ENCODE data around the gene SLC41A1. TPM values are rescaled to one million over a fixed set of nuclear protein-coding genes. Genes with fewer than 3 reads are reported as not detected.

The SLC41A1 gene
- total RNA-seq, 1 donor from 2014 or later, result 25.9 TPM

DNA sequence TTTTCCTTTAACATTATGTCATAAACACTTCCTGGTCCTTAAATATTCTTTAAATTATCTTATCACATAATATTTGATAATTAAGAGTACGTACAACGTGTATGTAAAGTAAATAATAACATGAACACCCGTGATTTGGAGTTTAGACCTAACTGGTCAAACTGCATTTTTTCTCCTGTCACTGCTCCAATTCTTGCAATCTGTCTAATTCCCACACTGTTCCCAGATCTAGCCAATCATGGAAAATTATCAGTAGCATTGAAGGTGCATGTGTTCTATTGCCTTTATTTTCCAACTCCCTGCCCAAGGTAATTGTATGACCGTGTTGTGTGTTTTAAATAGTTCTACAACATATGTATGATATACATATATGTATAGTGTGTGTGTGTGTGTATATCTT, 39.0 kb upstream of the SLC41A1 start:
- H3K27ac Mint-ChIP-seq, result no peak overlapping the region
- H3K4me3 Mint-ChIP-seq, result no peak overlapping the region
- H3K27me3 Mint-ChIP-seq, result no peaks in the 10 kb centered on the region
- no peak for DNase-seq (ENCODE audit: extremely low spot score, unreplicated experiment)
- H3K4me1 Mint-ChIP-seq (ENCODE audit: unreplicated experiment), result no peaks in the 10 kb centered on the region
- no peak for TF ChIP-seq CTCF (conservative IDR thresholded peaks at IDR 0.05)
- H3K36me3 Mint-ChIP-seq, result peaks cover 28% of the 10 kb centered on the region
- peaks cover 14% of the 10 kb centered on the region for H3K9me3 Mint-ChIP-seq

- H3K36me3 Mint-ChIP-seq, result peaks cover 15% of the 10 kb centered on the region
- no peak within 1 kb of the TSS for H3K27ac Mint-ChIP-seq
- DNase-seq (ENCODE audit: extremely low spot score, unreplicated experiment), result no peak
- H3K4me3 Mint-ChIP-seq, result no peak within 1 kb of the TSS
- peaks cover 7% of the 10 kb centered on the region for H3K9me3 Mint-ChIP-seq
- no peaks in the 10 kb centered on the region for H3K27me3 Mint-ChIP-seq
- TF ChIP-seq CTCF (conservative IDR thresholded peaks at IDR 0.05), result no peak
- no peaks in the 10 kb centered on the region for H3K4me1 Mint-ChIP-seq (ENCODE audit: unreplicated experiment)
Measured at GRCh38 chr1:205849619-205850355, 36.8 kb upstream of the SLC41A1 start, which contains the start of gene PM20D1. TSS of gene PM20D1 (minus strand) at chr1:205850132. CDS start at chr1:205850072, 60 bp downstream.

- no peaks in the 10 kb centered on the region for H3K27me3 Mint-ChIP-seq
- TF ChIP-seq CTCF (conservative IDR thresholded peaks at IDR 0.05), result no peak
- no peak for DNase-seq (ENCODE audit: extremely low spot score, unreplicated experiment)
- peaks cover 6% of the 10 kb centered on the region for H3K36me3 Mint-ChIP-seq
- H3K27ac Mint-ChIP-seq, result no peak overlapping the region
- H3K4me1 Mint-ChIP-seq (ENCODE audit: unreplicated experiment), result peaks cover 8% of the 10 kb centered on the region
- no peaks in the 10 kb centered on the region for H3K9me3 Mint-ChIP-seq
- no peak overlapping the region for H3K4me3 Mint-ChIP-seq
Measured at GRCh38 chr1:205843036-205843859, 30.2 kb upstream of the SLC41A1 start.

- Mint-ChIP-seq H3K4me3 (no peak overlapping the region), H3K4me1 (ENCODE audit: unreplicated experiment) (peaks cover 8% of the 10 kb centered on the region), H3K27ac (no peak overlapping the region), H3K27me3 (no peaks in the 10 kb centered on the region), H3K9me3 (no peaks in the 10 kb centered on the region), H3K36me3 (peaks cover 6% of the 10 kb centered on the region)
- no peak for DNase-seq (ENCODE audit: extremely low spot score, unreplicated experiment)
- TF ChIP-seq CTCF (conservative IDR thresholded peaks at IDR 0.05), result no peak
Measured at GRCh38 chr1:205842229-205842628, 29.2 kb upstream of the SLC41A1 start.

DNA sequence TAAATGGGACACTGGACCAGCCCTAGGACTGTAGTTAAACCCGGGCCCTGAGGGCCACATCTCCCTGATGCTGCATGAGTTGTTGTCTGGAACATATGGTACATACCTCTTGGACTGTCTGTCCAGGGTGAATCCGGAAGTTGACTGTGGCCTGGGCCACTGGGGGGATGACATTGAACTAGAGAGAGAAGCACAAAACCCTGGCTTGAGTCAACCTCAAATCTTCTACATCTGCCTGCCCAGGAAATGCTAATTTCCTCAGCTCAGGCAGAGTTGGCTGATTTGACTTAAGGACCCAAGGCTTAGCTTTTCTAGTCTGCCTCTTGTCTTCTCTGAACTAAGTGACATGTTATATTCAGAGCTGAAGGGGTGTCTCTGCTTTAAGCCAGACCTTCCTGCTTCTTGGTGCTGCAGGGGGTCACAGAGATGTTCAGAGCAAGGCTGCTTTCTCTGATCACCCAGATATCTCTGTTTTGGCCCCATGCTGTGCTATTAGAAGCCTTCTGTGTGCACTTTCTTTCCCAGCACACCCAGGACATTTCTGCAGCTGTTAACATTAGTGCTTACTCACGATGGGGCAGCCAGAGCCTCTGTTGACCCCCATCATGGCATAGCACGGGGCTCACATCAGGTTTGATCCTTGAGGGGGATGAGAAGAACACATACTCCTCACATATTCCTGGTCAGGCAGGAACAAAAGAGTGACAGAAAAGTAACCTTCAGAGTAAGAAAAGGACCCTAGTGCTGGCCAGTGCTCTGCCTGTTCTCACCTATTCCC, 27.3 kb upstream of the SLC41A1 start:
- Mint-ChIP-seq H3K36me3 (peaks cover 6% of the 10 kb centered on the region), H3K9me3 (no peaks in the 10 kb centered on the region), H3K27me3 (no peaks in the 10 kb centered on the region), H3K4me3 (no peak overlapping the region), H3K4me1 (ENCODE audit: unreplicated experiment) (peaks cover 8% of the 10 kb centered on the region), H3K27ac (no peak overlapping the region)
- no peak for TF ChIP-seq CTCF (conservative IDR thresholded peaks at IDR 0.05)
- DNase-seq (ENCODE audit: extremely low spot score, unreplicated experiment), result no peak

All from type B pancreatic cell (in vitro differentiated cells).